GM21381 (cell line): ENCODE results near the gene KCTD6.
A peak's percentile ranks its signal among the peaks of the same experiment; 100 is the strongest.

ENCODE experiments used
- ATAC-seq: cut with Tn5 transposase; IDR thresholded peaks from one replicate; pipeline ENCODE4 v1.9.1; 2021; ENCODE audit warnings: mild to moderate bottlenecking, moderate library complexity; ENCODE audit not compliant: unreplicated experiment

The KCTD6 gene

GRCh38 chr3:58491506-58492402 is at the start of gene KCTD6:
TSS of gene KCTD6 (plus strand) at chr3:58492096. CDS start at chr3:58498756, 6,660 bp downstream.
- ATAC-seq = peak; percentile 91

DNA sequence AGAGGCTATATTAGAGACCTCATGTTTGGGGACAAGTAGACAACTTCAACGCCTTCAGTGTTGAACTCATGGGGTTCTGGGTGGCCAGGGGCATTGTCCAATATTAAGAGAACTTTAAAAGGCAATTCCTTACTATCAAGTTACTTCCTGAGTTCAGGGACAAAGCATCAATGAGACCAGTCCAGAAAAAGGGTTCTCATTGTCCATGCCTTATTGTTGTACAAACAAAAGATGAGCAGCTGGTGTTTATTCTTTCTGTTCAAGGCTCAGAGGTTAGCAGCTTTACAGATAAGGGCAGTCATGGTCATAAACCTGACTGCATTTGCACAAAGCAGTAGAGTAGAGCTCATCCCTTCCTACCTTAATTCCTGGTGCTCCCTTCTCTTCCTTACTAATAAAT is 39.7 kb upstream of the KCTD6 start:
- no peak for ATAC-seq

DNA sequence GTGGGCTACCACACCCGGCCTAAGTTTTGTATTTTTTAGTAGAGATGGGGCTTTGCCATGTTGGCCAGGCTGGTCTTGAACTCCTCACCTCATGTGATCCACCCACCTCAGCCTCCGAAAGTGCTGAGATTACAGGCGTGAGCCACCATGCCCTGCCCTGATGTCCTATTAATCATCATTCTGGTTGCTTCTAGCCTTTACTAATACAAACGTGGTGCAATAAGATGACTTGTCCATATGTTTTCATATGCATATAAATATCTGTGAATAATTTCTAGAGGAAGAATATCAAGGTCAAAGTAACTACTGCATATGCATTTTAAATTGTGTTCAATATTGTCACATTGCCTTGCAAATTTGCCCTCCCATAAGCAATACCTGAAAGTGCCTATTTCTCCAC is 32.7 kb upstream of the KCTD6 start:
- ATAC-seq = no peak

- ATAC-seq = no peak
These were observed 29.1 kb upstream of the KCTD6 start for GRCh38 chr3:58462829-58463180.

DNA sequence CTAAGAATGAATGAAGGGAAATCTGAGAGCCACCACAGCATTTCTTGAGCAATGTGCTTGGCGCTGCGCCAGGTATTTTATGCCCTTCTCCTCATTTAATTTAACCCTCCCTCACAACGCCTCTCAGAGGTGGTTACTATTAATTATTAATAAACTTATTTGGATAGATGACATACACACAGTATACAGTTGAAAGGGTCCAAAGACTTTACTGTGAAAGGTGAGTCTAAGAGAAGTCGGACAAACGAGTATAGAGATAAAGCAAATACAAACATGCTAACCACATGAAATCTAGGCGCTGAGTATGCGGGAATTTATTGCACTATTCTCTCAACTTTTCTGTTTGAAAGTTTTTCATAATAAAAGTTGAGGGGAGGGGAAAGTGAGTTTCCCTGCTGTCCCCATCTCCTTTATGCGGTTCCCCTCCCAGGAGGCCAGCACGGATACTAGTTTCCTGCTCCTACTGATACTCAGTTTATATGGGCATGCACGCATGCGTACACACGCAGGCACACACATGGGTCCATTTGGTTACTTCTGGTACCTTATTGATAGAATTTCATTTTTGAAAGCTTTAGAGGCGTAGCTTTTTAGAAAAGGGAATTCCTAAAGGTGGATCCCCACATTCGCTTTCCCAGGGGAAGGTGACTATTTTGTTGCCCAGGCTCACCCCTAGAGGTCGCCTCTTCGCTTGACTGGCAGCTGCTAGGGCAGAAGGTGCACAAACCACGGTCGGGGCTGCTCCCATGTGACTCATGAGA is 28.5 kb upstream of the KCTD6 start:
- peak; percentile 91 for ATAC-seq

DNA sequence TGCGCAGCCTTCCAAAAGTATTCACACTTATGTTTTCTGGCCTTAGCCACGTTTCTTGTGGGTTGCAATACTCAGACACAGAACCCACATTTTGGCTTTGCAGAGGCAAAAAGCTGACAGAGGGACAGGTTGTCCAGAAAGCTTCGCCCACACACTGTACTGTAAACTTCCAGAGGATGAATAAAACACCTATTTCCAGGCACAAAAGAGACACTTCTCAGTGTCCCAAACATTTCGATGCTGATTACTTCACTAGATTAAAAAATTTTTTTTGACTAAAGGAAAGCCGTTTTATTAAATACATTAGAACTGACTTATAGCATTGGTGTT is 28.0 kb upstream of the KCTD6 start:
- ATAC-seq = no peak

DNA sequence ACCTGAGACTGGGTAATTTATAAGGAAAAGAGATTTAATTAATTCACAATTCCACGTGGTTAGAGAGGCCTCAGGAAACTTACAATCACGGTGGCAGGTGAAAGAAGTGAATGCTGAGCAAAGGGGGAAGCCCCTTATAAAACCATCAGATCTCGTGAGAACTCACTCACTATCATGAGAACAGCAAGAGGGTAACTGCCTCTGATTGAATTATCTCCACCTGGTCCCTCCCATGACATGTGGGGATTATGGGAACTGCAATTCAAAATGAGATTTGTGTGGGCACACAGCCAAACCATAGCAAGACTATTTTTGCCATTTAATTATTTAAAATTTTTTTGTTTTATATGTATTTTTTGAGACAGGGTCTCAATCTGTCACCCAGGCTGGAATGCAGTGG is 27.0 kb upstream of the KCTD6 start:
- ATAC-seq = no peak

DNA sequence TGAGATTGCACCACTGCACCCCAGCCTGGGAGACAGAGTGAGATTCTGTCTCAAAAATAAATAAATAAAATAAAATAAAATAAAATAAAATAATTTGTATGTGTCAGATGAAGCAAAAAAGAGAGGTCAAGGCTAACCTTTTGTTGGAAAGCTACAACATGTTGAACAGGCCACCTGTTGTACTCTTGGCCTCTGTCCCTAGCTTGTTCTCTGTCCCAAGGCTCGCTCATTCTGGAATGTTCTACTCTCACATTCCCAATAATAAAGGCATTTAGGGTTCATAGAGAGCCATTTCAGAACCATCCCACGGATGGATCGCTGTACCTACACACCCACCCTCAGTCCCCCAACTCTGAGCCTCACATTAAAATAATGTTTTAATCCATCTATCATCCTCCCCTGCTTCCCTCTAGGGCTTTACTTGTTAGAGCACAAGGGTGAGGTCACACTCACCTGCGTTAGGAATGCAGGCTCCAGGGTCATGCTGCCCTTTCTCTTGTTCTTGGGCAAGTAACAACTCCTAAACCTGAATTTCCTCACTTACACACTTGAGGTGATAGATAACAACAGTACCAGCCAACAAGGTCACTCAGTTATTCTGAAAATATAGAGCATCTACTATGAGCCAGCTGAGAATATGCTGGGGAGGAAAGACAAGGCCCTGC is 24.9 kb upstream of the KCTD6 start:
- ATAC-seq = no peak

- no peak for ATAC-seq
These were observed 22.8 kb upstream of the KCTD6 start for GRCh38 chr3:58469096-58469495.

DNA sequence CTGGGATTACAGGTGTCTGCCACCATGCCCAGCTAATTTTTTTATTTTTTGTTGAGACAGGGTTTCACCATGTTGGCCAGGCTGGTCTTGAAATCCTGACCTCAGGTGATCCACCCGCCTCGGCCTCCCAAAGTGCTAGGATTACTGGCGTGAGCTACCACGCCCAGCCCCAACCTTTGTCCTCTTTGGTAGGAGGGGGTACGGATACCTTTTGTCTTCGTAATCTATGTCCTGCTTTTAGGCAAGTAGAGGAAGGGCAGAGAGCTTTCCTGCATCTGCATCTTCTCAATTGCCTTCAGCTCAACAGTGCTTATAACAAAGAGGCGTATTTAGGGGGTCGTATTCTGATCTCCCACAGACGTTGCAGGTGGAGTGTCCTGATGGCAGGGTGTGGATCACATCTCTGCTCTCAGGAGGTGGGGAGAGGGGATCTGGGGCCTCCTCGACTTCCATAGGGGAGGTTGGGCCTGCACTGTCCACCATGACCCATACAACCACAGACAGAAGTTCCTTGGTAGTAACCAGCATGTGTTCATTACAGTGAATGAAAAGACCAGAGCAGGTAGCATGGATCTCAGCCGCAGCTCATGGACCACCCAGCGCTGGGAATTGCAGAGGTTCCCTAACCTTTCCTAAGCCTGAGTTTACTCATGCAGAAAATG is 21.4 kb upstream of the KCTD6 start:
- no peak for ATAC-seq

GRCh38 chr3:58471025-58471887 is 20.6 kb upstream of the KCTD6 start:
- ATAC-seq = no peak

DNA sequence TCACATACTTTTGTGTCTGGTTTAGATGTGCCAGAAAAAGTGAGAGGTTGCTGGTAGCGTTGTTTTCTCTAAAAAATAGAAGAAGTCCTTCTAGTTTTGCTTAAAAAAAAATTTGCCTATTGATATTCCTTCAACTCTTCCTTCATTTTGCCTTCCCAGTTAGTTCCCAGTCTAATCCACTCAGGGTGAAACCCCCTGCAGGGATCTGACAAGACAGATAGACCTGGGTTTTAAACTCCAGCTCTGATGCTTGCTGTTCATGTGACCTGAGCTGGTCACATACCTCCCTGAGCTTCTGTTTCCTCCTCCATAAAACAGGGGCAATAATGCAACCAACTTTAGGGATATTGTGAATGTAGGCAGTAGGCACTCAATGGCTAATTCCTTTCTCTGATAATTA is 18.6 kb upstream of the KCTD6 start:
- ATAC-seq = no peak

DNA sequence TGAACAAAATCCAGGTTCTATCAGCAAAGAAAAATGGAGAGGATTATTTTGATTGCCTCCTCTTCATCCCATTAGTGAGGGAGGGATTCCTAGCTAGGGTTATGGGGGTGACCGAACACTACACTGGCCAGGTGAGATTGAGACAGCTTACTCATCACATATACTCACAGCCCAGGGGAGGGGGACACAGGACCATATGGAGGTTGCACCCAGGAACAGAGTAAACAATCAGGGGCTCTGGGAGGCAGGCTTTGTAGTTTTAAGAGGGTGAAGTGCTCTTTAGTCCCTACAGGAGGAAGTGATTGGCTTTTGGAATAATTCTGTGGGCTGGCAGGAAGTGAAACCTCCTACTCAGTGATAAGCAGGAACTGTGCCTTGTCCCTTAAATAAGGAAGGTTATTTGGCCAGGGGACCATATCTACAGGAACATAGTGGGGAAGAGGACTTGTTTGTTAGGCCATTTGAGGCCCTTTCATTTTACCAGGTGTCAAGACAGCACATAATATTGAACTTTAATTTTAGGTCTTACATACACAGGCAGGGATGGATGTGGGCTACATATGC is 17.5 kb upstream of the KCTD6 start:
- ATAC-seq = no peak

DNA sequence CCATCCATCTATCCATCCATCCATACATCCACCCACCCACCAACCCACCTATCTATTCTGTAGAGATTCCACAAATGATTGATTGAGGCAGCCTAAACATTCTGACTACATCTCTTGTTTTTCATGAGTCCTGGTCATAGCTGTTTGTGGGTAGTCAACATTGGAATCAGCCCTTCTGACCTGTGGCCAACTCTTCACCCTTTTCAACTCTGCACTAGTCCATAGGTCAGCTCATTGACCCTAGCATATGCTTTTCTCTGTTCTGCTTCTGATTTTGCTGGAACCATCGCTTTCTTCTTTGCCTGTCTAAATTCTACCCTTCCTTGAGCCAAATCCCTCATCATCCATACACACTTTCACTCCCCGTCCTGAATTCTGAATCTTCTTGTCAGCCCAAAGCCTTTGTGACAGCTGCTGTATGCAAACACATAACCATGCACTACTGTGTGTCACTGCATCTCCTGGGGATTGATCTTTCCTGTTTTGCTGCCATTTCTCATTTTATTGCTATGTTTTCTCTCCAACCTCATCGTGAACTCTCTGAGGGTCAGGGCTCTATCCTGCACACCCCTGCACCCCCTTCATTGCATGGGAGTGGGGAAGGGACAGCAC is 16.8 kb upstream of the KCTD6 start:
- ATAC-seq = no peak

DNA sequence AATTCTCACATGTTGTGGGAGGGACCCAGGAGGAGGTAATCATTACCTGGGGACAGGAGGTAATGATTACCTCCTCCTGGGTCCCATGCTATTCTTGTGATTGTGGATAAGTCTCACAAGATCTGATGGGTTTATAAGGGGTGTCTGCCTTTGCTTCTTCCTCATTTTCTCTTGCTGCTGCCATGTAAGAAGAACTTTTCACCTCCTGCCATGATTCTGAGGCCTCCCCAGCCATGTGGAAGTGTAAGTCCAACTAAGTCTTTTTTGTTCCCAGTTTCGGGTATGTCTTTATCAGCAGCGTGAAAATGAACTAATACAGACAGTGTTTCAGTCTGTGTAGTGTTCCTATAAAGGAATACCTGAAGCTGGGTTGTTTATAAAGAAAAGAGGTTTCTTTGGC is 13.1 kb upstream of the KCTD6 start:
- no peak for ATAC-seq

- ATAC-seq = no peak
These were observed 11.6 kb upstream of the KCTD6 start for GRCh38 chr3:58480309-58480708.

GRCh38 chr3:58482917-58483636 is 8.8 kb upstream of the KCTD6 start:
- ATAC-seq = no peak

- ATAC-seq = no peak
These were observed 7.7 kb upstream of the KCTD6 start for GRCh38 chr3:58484045-58484721.

DNA sequence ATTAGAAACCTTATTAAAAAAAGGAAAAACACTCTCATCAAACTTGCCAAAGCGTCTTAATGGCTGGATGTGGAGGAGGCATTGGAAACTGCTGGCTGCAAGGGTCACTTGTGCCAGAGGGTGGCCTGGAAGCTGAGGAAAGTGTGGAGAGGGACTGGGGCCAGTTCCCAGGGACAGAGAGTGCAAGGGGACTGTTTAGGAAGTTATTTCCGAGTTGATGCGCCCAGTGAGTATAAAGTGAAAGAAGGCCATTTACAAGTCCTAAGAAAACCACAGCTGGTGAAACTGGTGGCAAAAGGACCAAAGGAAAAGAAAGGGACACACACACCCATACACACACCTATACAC is 7.2 kb upstream of the KCTD6 start:
- no peak for ATAC-seq
